ENCODE results near the gene ZNF490.
"Not testable (repeated sequence)": the region's sequence is repeated elsewhere in the genome, so short reads cannot be mapped to it uniquely, and the experiment has no call there.

Gene ZNF490

GRCh38 chr19:12642506-12642905 is 31.9 kb upstream of the ZNF490 start:
- H3K36me3 ChIP-seq (ENCODE audit: control insufficient read depth, insufficient read depth, low read length, severe bottlenecking) = no peaks in the 10 kb centered on the region
- no peak overlapping the region for H3K4me3 ChIP-seq (ENCODE audit: low read length)
- peaks cover 5% of the 10 kb centered on the region for H3K4me1 ChIP-seq (ENCODE audit: control insufficient read depth, insufficient read depth, low read length)
- no peaks in the 10 kb centered on the region for H3K27me3 ChIP-seq (replicated peaks; ENCODE audit: control insufficient read depth, insufficient read depth, low read length)
- H3K9ac ChIP-seq (ENCODE audit: low read length) = no peak overlapping the region
- no peak for DNase-seq (ENCODE audit: low read depth)
- no peaks in the 10 kb centered on the region for H3K9me3 ChIP-seq (ENCODE audit: control insufficient read depth, low read length)

DNA sequence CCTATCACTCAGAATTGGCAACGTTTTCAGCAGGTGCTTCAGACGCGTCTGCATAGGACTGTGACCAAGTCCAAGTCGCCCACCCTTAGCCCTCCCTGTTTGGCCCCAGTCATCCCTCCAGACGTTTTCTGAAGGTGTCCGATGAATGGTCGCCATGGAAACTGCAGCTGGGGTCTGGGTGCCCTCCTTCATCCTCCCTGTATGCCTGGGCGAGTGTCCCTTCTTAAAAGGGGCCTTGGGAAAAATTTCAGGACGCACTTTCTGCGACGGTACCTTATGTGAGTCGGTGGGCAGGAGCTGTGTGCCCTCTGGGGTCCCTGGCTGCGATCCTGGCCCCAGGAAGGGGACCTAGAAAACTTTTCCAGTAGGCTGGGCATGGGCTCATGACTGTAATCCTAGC is 30.8 kb upstream of the ZNF490 start:
- H3K36me3 ChIP-seq (ENCODE audit: control insufficient read depth, insufficient read depth, low read length, severe bottlenecking) = no peaks in the 10 kb centered on the region
- no peaks in the 10 kb centered on the region for H3K9me3 ChIP-seq (ENCODE audit: control insufficient read depth, low read length)
- peaks cover 5% of the 10 kb centered on the region for H3K4me1 ChIP-seq (ENCODE audit: control insufficient read depth, insufficient read depth, low read length)
- no peak for DNase-seq (ENCODE audit: low read depth)
- H3K27me3 ChIP-seq (replicated peaks; ENCODE audit: control insufficient read depth, insufficient read depth, low read length) = no peaks in the 10 kb centered on the region
- H3K4me3 ChIP-seq (ENCODE audit: low read length) = no peak overlapping the region
- H3K9ac ChIP-seq (ENCODE audit: low read length) = no peak overlapping the region

- Histone ChIP-seq H3K4me3 (ENCODE audit: low read length) (peak overlapping the region; percentile 41), H3K4me1 (ENCODE audit: control insufficient read depth, insufficient read depth, low read length) (peaks cover 5% of the 10 kb centered on the region), H3K27me3 (replicated peaks; ENCODE audit: control insufficient read depth, insufficient read depth, low read length) (no peaks in the 10 kb centered on the region), H3K36me3 (ENCODE audit: control insufficient read depth, insufficient read depth, low read length, severe bottlenecking) (no peaks in the 10 kb centered on the region), H3K9ac (ENCODE audit: low read length) (peak overlapping the region; percentile 57), H3K9me3 (ENCODE audit: control insufficient read depth, low read length) (no peaks in the 10 kb centered on the region)
- peak; percentile 84 for DNase-seq (ENCODE audit: low read depth)
These were observed 29.4 kb upstream of the ZNF490 start for GRCh38 chr19:12639901-12640613.

DNA sequence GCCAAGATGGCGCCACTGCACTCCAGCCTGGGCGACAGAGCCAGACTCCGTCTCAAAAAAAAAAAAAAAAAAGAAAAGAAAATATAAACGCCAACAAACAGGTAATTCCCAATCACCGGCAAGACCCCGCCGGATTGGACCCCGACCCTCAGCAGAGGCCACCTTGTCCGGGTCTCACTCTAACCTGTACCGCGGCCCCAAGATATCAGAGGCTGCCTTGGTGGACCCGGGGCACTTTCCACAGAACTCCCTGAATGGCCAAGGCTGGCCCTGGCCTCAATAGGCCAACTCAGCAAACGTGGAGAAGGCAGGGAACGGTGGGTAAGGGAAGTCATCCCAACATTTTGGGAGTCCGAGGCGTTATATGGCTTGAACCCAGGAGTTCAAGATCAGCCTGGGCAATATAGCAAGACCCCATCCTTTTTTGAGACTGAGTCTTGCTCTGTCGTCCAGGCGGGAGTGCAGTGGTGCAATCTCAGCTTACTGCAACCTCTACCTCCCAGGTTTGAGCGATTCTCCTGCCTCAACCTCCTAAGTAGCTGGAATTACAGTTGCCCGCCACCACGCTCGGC is 28.1 kb upstream of the ZNF490 start:
- no peak for DNase-seq (ENCODE audit: low read depth)
- Histone ChIP-seq H3K27me3 (replicated peaks; ENCODE audit: control insufficient read depth, insufficient read depth, low read length) (no peaks in the 10 kb centered on the region), H3K36me3 (ENCODE audit: control insufficient read depth, insufficient read depth, low read length, severe bottlenecking) (no peaks in the 10 kb centered on the region), H3K9ac (ENCODE audit: low read length) (no peak overlapping the region), H3K4me3 (ENCODE audit: low read length) (no peak overlapping the region), H3K4me1 (ENCODE audit: control insufficient read depth, insufficient read depth, low read length) (peaks cover 5% of the 10 kb centered on the region), H3K9me3 (ENCODE audit: control insufficient read depth, low read length) (no peaks in the 10 kb centered on the region)

- peaks cover 5% of the 10 kb centered on the region for H3K4me1 ChIP-seq (ENCODE audit: control insufficient read depth, insufficient read depth, low read length)
- DNase-seq (ENCODE audit: low read depth) = no peak
These were observed 26.0 kb upstream of the ZNF490 start for GRCh38 chr19:12636631-12637030.

GRCh38 chr19:12629215-12629614 is 18.6 kb upstream of the ZNF490 start:
- Histone ChIP-seq H3K9me3 (ENCODE audit: control insufficient read depth, low read length) (peaks cover 57% of the 10 kb centered on the region), H3K4me1 (ENCODE audit: control insufficient read depth, insufficient read depth, low read length) (no peaks in the 10 kb centered on the region), H3K9ac (ENCODE audit: low read length) (no peak overlapping the region), H3K36me3 (ENCODE audit: control insufficient read depth, insufficient read depth, low read length, severe bottlenecking) (peaks cover 69% of the 10 kb centered on the region), H3K27me3 (replicated peaks; ENCODE audit: control insufficient read depth, insufficient read depth, low read length) (no peaks in the 10 kb centered on the region), H3K4me3 (ENCODE audit: low read length) (peak overlapping the region; percentile 72)
- no peak for DNase-seq (ENCODE audit: low read depth)

More at GRCh38 chr19:12636631-12637030, 26.0 kb upstream of the ZNF490 start:
- no peaks in the 10 kb centered on the region for H3K36me3 ChIP-seq (ENCODE audit: control insufficient read depth, insufficient read depth, low read length, severe bottlenecking)
- no peak overlapping the region for H3K4me3 ChIP-seq (ENCODE audit: low read length)
- no peaks in the 10 kb centered on the region for H3K27me3 ChIP-seq (replicated peaks; ENCODE audit: control insufficient read depth, insufficient read depth, low read length)
- H3K9ac ChIP-seq (ENCODE audit: low read length) = no peak overlapping the region
- H3K9me3 ChIP-seq (ENCODE audit: control insufficient read depth, low read length) = peaks cover 6% of the 10 kb centered on the region

DNA sequence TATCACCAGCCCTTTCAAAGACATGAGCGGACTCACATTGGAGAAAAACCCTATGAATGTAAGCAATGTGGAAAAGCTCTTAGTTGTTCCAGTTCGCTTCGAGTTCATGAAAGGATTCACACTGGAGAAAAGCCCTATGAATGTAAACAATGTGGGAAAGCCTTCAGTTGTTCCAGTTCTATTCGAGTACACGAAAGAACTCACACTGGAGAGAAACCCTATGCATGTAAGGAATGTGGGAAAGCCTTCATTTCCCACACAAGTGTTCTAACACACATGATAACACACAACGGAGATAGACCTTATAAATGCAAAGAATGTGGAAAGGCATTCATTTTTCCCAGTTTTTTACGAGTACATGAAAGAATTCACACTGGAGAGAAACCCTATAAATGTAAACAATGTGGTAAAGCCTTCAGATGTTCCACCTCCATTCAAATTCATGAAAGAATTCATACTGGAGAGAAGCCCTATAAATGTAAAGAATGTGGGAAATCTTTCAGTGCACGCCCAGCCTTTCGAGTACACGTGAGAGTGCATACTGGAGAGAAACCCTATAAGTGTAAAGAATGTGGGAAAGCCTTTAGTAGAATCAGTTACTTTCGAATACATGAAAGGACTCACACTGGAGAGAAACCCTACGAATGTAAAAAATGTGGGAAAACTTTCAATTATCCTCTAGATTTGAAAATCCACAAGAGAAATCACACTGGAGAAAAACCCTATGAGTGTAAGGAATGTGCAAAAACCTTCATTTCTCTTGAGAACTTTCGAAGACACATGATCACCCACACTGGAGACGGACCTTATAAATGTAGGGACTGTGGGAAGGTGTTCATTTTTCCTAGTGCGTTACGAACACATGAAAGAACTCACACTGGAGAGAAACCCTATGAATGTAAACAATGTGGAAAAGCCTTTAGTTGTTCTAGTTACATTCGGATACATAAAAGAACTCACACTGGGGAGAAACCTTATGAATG is 17.7 kb upstream of the ZNF490 start:
- DNase-seq (ENCODE audit: low read depth) = no peak
- Histone ChIP-seq H3K36me3 (ENCODE audit: control insufficient read depth, insufficient read depth, low read length, severe bottlenecking) (peaks cover 77% of the 10 kb centered on the region), H3K4me1 (ENCODE audit: control insufficient read depth, insufficient read depth, low read length) (no peaks in the 10 kb centered on the region), H3K9me3 (ENCODE audit: control insufficient read depth, low read length) (peaks cover 57% of the 10 kb centered on the region), H3K9ac (ENCODE audit: low read length) (no peak overlapping the region), H3K4me3 (ENCODE audit: low read length) (peak overlapping the region; percentile 72), H3K27me3 (replicated peaks; ENCODE audit: control insufficient read depth, insufficient read depth, low read length) (no peaks in the 10 kb centered on the region)

- Histone ChIP-seq H3K4me3 (ENCODE audit: low read length) (peak overlapping the region; percentile 72), H3K4me1 (ENCODE audit: control insufficient read depth, insufficient read depth, low read length) (no peaks in the 10 kb centered on the region), H3K36me3 (ENCODE audit: control insufficient read depth, insufficient read depth, low read length, severe bottlenecking) (peaks cover 80% of the 10 kb centered on the region), H3K27me3 (replicated peaks; ENCODE audit: control insufficient read depth, insufficient read depth, low read length) (no peaks in the 10 kb centered on the region), H3K9me3 (ENCODE audit: control insufficient read depth, low read length) (peaks cover 53% of the 10 kb centered on the region), H3K9ac (ENCODE audit: low read length) (no peak overlapping the region)
- no peak for DNase-seq (ENCODE audit: low read depth)
These were observed 16.3 kb upstream of the ZNF490 start for GRCh38 chr19:12626958-12627357.

DNA sequence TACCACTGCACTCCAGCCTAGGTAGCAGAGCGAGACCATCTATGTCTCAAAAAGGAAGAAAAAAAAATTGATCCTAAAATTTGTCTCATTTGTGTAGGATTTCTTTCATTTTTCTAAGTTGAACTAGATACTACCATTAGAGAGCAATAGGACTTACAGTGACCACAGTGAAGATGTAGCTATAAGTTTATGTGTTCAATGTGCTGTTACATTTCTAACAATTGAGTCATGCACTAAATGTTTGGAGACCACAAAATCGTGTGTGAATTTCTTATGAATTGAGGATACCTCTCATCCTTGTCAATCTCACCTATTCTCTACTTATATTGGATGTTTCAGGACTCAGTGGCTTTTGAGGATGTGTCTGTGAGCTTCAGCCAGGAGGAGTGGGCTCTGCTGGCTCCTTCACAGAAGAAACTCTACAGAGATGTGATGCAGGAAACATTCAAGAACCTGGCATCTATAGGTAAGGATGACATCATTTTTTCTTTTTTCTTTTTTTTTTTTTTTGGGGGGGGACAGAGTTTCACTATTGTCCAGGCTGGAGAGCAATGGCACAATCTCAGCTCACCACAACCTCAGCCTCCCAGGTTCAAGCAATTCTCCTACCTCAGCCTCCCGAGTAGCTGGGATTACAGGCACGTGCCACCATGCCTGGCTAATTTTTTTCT is 12.9 kb upstream of the ZNF490 start:
- DNase-seq (ENCODE audit: low read depth) = peak; percentile 10
- Histone ChIP-seq H3K9ac (ENCODE audit: low read length) (no peak overlapping the region), H3K36me3 (ENCODE audit: control insufficient read depth, insufficient read depth, low read length, severe bottlenecking) (peaks cover 59% of the 10 kb centered on the region), H3K4me3 (ENCODE audit: low read length) (no peak overlapping the region), H3K27me3 (replicated peaks; ENCODE audit: control insufficient read depth, insufficient read depth, low read length) (no peaks in the 10 kb centered on the region), H3K9me3 (ENCODE audit: control insufficient read depth, low read length) (peaks cover 23% of the 10 kb centered on the region), H3K4me1 (ENCODE audit: control insufficient read depth, insufficient read depth, low read length) (no peaks in the 10 kb centered on the region)

DNA sequence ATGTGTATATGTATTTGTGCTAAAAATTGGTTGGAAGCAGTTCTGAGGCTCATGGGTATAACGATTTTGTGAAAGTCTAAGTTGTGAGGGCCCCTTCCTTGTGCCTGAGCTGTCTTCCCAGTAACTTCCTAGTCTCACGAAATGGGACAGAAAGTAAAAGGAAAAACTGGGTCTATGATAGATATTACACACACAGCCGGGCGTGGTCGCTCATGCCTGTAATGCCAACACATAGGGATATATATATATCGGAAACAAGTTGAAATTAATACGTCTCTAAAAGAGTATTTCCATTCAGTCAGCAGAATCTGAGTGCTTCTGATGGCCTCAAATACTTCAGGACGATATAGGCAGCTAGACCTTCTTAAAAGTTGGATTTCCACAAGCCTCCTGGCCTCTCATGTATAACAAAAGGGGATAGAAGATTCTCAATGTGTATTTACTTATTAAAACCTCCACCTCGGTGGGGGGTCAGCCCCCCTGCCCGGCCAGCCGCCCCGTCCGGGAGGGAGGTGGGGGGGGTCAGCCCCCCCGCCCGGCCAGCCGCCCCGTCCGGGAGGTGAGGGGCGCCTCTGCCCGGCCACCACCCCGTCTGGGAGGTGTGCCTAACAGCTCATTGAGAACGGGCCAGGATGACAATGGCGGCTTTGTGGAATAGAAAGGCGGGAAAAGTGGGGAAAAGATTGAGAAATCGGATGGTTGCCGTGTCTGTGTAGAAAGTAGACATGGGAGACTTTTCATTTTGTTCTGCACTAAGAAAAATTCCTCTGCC is 10.8 kb upstream of the ZNF490 start:
- not testable (repeated sequence) for H3K27me3 ChIP-seq (replicated peaks; ENCODE audit: control insufficient read depth, insufficient read depth, low read length); H3K4me3 ChIP-seq (ENCODE audit: low read length); DNase-seq (ENCODE audit: low read depth); H3K9me3 ChIP-seq (ENCODE audit: control insufficient read depth, low read length); H3K9ac ChIP-seq (ENCODE audit: low read length)
- peaks cover 15% of the 10 kb centered on the region for H3K4me1 ChIP-seq (ENCODE audit: control insufficient read depth, insufficient read depth, low read length)
- peaks cover 44% of the 10 kb centered on the region for H3K36me3 ChIP-seq (ENCODE audit: control insufficient read depth, insufficient read depth, low read length, severe bottlenecking)

Data from adipocyte (in vitro differentiated cells).